HG02642 (cell line): ENCODE data around the gene NLRP8.
"Not testable (repeated sequence)": the region's sequence is repeated elsewhere in the genome, so short reads cannot be mapped to it uniquely, and the experiment has no call there.

ENCODE experiments used
- ATAC-seq: cut with Tn5 transposase; IDR thresholded peaks from one replicate; pipeline ENCODE4 v1.9.1; 2021; ENCODE audit warnings: mild to moderate bottlenecking; ENCODE audit not compliant: unreplicated experiment, poor library complexity

Gene NLRP8

DNA sequence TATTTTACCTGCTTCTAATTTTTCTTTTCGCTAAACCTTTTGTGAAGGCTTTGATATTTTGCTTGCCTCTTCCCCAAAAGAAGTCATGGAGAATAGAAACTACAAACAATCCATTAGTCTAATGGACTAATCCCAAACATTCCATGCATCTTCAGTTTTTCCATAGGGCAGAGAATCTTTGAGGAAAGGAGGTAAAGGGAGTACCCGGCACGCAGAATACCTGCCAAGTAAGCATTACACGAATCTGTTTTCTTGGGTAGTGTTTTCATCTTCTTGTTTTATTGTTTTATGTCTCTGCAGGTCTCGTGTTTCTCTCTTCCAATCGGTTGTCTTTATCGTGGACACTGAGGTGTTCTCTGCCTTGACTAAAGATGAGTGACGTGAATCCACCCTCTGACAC is at the start of gene NLRP8:
NLRP8 (plus strand) TSS at position 301 of the 400 bp plus-strand sequence.
- ATAC-seq = no peak

DNA sequence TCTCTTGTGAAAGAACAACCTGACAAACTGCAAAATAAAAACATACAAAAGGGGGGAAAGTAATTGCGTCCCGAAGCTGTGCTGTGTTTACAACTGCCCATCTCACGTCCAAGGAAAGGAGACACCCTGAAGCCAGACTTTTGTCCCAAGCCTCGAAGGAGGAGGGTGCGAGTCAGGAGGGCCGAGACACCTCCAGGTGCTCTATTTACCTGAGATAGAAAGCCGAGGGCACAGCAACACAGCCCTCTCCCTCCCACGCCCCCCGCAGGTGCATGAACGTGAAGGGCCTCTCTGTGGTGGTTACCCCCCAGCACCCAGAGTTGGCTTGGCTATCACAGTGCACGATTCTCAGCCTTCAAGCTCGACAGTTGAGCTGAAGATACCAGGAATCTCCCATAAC is 48.7 kb upstream of the NLRP8 start:
- ATAC-seq = no peak

DNA sequence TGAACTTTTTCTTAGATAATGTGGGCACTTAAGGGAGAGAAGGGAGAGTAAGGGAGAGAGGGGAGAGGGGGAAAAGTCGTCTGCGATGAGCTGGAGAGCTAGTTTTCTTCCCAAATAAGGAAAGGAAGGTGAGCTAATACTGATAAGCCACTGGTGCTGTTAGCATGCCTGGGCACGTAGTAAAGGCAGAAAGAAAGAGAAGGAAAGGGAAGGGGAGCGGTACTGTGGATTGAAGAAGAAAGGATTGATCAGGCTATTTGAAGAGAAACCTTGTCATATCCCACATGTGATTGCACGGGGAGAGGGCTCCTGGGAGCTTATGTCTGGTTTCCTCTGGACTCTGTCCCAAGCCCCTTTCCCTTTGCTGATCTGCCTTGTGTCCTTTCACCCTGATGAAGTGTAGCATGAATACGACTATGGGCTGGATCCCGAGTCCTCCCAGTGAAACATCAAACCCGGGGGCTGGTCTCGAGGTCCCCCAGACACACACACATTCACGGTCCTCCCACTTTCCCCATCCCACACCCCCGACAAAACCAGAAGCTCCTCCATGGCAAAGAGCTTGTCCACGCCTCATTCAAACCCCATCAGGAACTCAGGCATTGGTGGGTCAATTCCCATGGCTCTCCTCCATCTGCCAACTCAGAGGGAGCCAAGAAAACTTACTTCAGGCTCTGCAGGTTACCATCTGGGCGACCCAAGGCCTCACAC is 46.1 kb upstream of the NLRP8 start:
- ATAC-seq = no peak

DNA sequence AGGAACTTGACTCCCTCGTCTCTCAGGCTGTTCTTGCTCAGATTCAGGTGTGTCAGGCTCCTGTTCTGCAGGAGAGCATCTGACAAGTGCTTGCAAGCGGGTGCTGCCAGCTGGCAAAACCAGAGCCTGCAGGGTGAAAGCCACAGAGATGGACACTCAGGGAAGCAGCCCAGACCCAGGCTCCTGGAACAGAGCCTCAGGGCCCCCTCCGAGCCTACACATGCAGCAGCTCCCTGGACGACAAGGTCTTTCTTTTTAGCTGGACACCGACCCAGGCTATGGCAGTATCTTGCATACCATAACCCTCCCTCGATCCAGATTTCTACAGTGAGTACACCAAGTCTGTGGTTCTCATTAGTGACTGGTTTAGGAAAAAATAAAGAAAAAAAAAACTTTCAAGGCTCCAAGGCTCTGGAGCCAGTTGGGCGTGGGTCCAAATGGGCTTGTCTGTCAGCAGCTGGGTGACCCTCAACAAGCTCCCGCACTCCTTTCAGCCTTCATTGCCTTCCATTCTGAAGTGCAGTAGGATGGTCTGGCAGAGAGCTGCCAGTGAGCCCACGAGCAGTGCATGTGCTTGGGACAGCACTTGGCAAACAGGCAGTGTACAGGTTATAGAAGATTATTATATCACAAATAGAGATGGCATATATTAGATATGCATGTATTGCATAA is 45.4 kb upstream of the NLRP8 start:
- ATAC-seq = no peak

DNA sequence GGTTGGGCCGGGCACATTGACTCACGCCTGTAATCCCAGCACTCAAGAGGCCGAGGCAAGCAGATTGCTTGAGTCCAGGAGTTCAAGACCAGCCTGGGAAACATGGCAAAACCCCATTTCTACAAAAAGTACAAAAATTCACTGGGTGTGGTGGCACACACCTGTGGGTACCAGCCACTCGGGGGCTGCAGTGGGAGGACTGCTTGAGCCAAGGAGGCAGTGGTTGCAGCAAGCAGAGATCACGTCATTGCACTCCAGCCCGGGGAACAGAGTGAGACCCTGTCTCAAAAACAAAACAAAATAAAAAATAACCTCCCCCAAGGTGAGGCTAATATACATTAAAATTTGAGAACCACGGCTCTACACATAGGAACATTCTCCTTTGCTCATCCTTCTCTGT is 40.3 kb upstream of the NLRP8 start:
- no peak for ATAC-seq

DNA sequence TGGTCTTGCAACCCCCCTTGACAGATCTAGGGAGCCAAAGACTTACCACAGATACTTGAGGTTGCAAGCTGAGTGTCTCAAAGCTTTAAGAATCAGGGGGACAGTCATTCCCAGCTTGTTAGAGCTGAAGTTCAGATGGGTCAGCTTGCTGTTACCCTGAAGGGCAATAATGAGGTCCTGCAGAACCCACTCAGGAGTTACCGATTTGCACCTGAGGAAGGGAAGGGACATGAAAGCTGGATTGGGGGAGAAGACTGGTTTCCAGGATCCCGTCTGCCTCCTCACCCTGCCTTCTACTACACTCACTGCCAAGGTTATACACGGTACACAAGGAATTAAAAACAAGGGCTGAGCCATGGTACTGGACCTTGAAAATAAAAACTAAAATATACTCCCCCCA is 39.9 kb upstream of the NLRP8 start:
- ATAC-seq = no peak

DNA sequence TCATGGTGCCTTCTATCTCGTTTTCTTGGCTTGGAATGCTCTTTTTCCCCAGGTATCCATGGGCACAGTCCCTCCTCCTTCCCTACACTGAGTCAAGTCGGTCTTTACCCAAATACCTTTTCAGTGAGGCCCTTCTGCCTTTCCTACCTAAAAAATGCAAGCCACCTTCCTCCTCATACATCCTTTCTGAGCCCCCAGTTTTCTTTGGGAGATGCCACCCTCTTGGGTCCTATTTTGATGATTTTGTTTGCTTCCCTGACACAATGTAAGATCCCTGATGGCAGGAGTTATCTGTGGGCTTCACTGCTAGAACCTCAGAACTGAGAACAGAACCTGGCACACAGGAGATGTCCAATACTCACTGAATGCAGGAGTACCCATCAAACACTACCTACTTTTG is 37.8 kb upstream of the NLRP8 start:
- no peak for ATAC-seq

DNA sequence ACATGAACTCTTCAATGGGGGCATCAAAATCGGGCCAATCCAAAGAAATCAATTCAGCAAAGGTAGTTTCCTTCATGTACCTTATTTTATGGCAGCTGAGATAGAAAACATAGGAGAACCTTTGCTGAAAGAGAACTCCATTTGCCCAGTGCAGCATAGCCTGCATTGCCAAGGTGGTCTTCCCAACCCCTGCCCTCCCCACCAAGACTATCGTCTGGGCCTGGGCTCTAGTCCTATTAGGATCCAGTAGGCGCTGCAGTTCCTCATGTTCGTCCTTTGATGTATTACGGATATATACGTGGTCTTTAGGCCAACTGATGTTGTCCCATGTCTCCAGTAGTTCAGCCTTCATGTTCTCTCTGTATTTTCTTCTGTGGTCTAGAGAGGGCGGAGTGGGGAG is 34.7 kb upstream of the NLRP8 start:
- no peak for ATAC-seq

DNA sequence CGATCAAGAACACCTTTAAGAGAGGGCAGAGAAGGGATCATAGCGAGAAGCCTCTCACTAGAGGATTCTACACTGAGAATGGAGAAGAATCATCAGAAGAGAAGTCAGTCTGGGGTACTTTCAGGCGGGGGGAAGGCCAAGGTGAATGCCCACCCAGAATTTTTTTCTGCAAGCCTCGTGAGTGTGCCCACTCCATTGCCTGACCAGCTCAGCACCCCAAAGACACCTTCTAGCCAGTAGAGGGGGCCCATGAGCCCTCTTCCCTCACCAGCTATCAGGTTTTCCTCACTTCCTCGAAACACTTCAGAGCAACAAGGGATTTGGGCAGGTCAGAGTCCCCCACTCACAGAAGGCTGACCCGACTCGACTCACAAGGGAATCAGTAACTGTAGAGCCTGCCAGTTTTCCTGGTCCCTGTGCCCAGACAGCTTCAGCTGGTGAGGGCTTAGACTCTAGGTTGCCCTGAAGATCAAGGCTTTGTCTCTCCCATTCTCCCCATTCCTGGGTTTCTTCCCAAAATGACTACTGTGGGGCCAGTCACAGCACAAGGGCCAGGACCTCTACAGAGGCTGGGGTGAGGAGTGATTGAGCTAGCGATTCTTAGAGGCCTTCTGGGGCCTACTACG is 33.9 kb upstream of the NLRP8 start:
- no peak for ATAC-seq

DNA sequence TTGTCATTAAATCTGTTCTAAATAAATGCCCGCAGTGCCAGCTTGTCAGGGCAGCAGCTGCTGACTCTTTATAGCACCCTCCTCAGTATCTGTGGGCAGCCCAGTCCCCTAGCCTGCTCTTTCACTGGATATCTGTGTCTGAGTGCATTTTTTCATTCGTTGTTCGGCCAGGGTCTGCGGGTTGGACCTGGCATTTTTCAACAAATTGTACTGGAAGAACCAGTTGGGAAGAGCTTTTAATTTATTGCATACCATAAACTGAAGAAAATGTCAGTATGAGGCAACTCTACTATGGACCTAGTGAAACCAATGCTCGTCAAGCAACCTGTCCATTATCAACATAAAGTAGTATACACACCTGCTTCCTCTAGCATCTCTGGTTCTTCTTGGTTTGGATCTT is 24.1 kb upstream of the NLRP8 start:
- ATAC-seq = no peak

DNA sequence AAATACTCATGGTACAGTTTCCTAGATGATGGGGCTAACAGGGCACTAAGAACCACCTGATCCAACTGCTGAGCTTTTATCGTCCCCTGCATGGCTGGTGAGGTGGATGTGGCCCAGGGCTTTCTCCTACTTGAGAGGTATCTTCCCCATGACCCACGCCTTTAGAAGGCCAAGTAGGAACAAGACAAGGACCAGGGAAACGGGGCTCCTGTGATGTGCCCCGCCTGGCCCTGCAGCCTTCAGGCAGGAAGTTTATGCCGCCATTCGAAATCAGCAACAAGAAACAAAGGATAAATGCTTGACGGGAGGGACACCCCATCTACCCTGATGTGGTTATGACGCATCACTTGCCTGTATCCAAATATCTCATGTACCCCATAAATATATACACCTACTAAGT is 19.6 kb upstream of the NLRP8 start:
- no peak for ATAC-seq

DNA sequence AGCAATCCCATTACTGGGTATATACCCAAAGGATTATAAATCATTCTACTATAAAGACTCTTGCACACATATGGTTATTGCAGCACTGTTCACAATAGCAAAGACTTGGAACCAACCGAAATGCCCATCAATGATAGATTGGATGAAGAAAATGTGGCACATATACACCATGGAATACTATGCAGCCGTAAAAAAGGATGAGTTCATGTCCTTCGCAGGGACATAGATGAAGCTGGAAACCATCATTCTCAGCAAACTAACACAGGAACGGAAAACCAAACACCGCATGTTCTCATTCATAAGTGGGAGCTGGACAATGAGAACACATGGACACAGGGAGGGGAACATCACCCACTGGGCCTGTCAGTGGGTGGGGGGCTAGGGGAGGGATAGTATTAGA is 18.4 kb upstream of the NLRP8 start:
- ATAC-seq = not testable (repeated sequence)

DNA sequence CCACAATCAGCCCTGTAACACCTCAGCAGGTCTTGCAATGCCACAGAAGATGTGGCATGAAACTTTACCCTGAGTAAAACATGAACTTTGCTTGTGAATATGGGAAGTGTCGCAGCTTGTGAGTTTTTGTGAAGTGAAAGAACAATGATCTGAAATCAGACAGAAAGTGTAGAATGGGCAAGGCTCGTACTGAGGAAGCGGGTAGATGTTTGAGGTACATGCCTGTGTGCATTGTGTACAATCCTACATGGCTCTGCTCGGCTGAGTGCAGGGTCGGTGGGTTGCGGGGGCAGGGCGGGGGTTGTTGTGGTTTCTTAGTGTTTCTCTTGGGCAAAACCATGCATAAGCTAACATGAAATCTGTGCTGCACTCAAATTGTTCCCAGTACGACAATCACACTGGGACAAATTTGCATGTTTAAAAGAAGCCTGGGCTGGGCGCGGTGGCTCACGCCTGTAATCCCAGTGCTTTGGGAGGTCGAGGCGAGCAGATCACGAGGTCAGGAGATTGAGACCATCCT is 16.6 kb upstream of the NLRP8 start:
- no peak for ATAC-seq

DNA sequence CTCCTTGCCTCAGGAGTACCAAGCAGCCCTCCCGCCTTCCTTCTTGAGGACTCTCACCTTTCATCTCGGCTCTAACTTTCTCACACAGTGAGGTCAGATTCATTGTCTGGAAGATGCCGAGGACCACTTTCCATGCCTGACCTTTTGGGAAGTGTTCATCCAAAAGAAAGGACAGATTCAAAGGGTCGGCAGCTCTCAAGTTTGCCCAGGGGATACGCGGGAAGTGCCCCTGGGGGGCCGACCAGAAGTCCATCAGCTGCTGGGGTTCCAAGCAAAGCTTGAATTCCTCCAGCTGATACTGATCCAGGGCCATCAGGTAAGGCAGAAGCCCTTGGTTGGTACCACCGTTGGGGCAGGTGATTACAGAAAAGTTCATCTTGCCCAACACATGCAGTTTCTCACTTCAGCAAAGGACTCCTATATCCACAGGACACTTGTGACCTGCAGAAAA is 15.7 kb upstream of the NLRP8 start, which contains the start of gene NLRP13:
NLRP13 (minus strand) TSS at position 401 of the 451 bp plus-strand sequence; CDS start at position 376, 25 bp downstream.
- ATAC-seq = no peak

DNA sequence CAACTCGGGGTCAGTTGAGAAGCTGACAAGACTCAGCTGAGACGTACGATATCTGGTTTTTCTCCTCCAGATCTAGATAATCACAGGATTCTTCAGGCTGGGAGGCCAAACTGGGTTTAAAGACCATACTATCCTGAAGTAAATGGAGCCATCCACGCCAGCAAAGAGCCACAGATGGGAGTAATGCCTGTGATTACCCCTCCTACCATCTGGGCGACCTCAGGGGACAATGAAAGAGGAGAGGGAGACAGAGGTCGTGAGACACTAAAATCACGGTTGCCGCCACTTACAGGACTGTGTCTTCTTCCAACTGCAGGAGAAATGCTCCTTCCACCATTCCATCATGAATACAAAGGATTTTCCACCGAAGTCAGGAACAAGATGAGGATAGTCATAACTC is 12.4 kb upstream of the NLRP8 start:
- no peak for ATAC-seq

DNA sequence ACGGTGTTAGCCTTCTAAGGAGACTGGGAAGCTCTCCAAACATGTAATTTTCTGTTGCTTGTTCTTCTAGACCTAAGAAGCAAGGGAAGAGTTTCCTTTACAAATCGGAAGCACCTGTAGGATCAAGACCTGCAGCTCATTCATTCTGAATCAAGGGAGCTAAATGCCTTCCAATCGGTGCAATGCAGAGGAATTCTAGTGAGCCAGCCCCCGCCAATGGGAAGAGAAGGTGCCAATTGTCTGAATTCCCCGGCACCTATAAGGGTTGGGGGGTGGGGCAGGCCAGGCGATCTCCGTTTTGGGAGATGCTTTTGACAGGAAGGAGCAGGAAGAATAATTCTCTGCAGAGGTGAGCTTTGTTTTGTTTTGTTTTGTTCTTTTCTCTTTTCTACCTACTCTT is 8.4 kb upstream of the NLRP8 start:
- ATAC-seq = no peak

DNA sequence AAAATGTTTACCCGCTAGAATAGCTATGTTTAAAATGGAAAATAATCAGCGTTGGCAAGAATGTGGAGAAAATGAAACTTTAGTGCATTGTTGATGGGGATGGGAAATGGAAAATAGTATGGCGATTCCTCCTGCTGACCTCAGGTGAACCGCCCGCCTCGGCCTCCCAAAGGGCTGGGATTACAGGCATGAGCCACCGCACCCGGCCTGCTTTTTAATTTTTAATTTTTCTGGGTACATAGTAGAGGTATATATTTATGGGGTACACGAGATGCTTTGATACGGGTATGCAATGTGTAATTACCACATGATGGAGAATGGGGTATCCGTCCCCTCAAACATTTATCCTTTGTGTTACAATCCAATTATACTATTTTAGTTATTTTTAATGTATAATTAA is 7.3 kb upstream of the NLRP8 start:
- no peak for ATAC-seq

DNA sequence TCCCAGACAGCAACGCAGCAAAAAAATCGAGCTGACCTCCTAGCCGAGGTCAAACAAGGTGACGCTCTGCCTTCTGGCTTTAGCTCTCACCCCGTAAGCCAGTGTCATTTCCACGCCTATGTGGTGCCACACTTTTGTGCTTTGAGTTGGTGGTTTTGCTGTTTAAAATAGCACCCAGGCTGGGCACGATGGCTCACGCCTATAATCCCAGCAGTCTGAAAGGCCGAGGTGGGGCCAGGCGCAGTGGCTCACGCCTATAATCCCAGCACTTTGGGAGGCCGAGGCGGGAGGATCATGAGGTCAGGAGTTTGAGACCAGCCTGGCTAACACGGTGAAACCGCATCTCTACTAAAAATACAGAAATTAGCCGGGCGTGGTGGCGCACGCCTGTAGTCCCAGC is 2.9 kb downstream of the NLRP8 start:
- not testable (repeated sequence) for ATAC-seq

DNA sequence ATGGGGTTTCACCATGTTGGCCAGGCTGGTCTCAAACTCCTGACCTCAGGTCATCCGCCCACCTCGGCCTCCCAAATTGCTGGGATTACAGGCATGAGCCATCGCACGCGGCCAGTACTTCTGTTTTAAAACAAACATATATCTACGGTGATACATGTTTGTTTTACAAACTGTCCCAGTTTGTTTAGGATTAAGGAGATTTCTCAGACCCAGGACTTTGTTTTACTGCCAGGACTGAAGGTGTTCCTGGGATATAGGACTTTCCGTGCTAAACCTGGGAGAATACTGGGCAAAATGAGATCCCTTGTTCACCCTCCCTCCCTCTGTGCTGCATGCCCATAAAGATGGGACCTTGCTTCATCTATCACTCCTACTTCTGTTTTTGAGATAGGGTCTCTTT is 8.8 kb downstream of the NLRP8 start:
- no peak for ATAC-seq

DNA sequence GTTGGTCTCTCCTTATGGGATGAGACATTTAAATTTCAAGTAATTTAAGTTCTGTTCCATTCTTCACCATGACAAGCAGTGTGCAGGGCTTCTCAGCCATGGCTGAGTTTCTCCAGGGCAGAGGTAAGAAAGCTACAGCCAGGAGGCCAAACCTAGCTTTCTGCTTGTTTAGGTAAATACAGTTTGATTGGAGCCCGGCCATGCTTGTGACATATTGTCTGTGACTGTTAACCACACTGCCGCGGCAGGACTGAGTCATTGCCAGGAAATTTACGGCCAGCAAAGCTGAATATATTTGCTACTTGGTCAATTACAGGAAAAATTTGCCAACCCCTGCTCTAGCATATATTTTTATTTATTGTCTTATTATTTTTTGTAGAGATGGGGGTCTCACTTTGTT is 10.7 kb downstream of the NLRP8 start:
- ATAC-seq = no peak

DNA sequence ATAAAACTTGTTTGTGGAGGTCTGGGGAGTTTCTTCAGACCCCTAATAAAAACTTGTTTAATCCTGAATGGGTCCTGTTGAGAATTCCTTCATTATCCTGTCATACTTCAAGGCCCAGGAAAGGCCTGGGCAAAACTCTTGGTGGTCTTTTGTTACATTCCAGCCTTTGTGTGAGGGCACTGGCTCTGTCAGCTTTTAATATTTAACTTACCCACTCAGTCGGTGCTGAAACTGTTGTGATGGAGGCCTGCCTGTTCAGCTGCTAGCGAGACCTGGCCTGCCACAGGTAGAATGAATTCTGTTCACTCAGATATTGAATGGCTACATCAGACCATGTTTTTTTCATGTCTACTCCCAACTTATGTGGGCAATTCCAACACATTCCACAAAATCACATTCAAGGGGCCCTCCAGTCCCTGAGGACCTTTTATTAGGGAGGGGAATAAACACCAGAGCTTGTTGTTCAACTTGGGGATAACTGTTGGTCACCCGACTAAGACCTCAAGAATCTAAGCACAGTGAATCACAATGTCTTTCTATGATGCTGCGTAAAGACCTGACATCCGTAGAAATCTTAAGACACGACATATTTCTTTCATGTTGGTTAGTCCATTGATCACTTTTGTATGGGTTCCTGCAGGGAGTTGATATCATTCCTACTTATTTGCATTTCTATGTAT is 12.5 kb downstream of the NLRP8 start:
- no peak for ATAC-seq
